K562 (cell line): ENCODE results near the gene MGAT4B. TPM values are rescaled to one million over a fixed set of nuclear protein-coding genes. Genes with fewer than 3 reads are reported as not detected.

Source experiments
- CBX2 ChIP-seq: fragments of 200-600 bp; sonication (generic); IDR thresholded peaks from one replicate; pipeline ENCODE4 v1.6.1; 2012; ENCODE audit warnings: mild to moderate bottlenecking, low read length, inconsistent platforms; ENCODE audit not compliant: insufficient read depth, poor library complexity, severe bottlenecking
- CHD1 ChIP-seq: fragments of 200-600 bp; sonication (generic); IDR thresholded peaks from one replicate; pipeline ENCODE4 v1.6.1; 2012; ENCODE audit warnings: mild to moderate bottlenecking, moderate library complexity, low read length, inconsistent platforms
- CREM ChIP-seq: IDR thresholded peaks from 2 replicates; pipeline ENCODE4 v1.6.1; 2014; ENCODE audit warnings: antibody characterized with exemption, low read depth
- DMBX1 ChIP-seq: fragments of 250-450 bp; sonication (Bioruptor Pico); IDR thresholded peaks from 2 replicates; pipeline ENCODE4 v1.8.0; 2022; ENCODE audit warnings: inconsistent platforms, mild to moderate bottlenecking, moderate library complexity, borderline replicate concordance
- E2F4 ChIP-seq: sonication (generic); formaldehyde crosslinking; IDR thresholded peaks from 2 replicates; pipeline ENCODE4 v1.8.0; 2022; ENCODE audit warnings: mild to moderate bottlenecking, low read depth, missing genetic modification reagents
- EGR1 ChIP-seq: fragments of 450-650 bp; conservative IDR thresholded peaks from 2 replicates; pipeline ENCODE4 v1.6.1; 2017; ENCODE audit warnings: mild to moderate bottlenecking
- EHMT2 ChIP-seq: fragments of 450-650 bp; IDR thresholded peaks from 2 replicates; pipeline ENCODE4 v1.6.1; 2018; ENCODE audit warnings: antibody characterized with exemption
- GABPB1 ChIP-seq: sonication (generic); formaldehyde crosslinking; IDR thresholded peaks from 2 replicates; pipeline ENCODE4 v1.8.0; 2022; ENCODE audit warnings: mild to moderate bottlenecking, missing genetic modification reagents
- GATA2 ChIP-seq: sonication (generic); formaldehyde crosslinking; IDR thresholded peaks from 2 replicates; pipeline ENCODE4 v1.4.0; 2020; ENCODE audit warnings: mild to moderate bottlenecking, missing genetic modification reagents
- HNRNPL ChIP-seq: fragments of 200-400 bp; formaldehyde crosslinking; IDR thresholded peaks from 2 replicates; pipeline ENCODE4 v1.6.1; 2017; ENCODE audit warnings: low read depth, mild to moderate bottlenecking, low read length
- NFYB ChIP-seq: IDR thresholded peaks from 2 replicates; pipeline ENCODE4 v1.6.1; 2011; ENCODE audit warnings: mild to moderate bottlenecking, moderate library complexity; ENCODE audit not compliant: insufficient read length; ENCODE audit errors: extremely low read depth
- NKRF ChIP-seq: fragments of 450-650 bp; IDR thresholded peaks from 2 replicates; pipeline ENCODE4 v1.6.1; 2016; ENCODE audit warnings: borderline replicate concordance
- OTX1 ChIP-seq: fragments of 450-650 bp; formaldehyde crosslinking; IDR thresholded peaks from 2 replicates; pipeline ENCODE4 v1.4.0; 2022; ENCODE audit warnings: mild to moderate bottlenecking
- PML ChIP-seq: IDR thresholded peaks from 2 replicates; pipeline ENCODE4 v1.6.1; 2012; ENCODE audit warnings: low read length, inconsistent platforms
- POLR2H ChIP-seq: IDR thresholded peaks from 2 replicates; pipeline ENCODE4 v1.6.1; 2016; ENCODE audit warnings: missing genetic modification characterization, low read depth, mild to moderate bottlenecking, control low read depth, missing compliant biosample characterization, moderate library complexity
- RAD21 ChIP-seq, 2 experiments: fragments of 250-450 bp in 1 of 2; fragments of 450-650 bp in 1 of 2; sonication (Bioruptor Pico) in 1 of 2; formaldehyde crosslinking in 1 of 2; IDR thresholded peaks in 1 of 2; conservative IDR thresholded peaks in 1 of 2; 2 replicates each; pipeline versions ENCODE4 v1.4.0 to v1.8.0; 2020 to 2022; ENCODE audit warnings: mild to moderate bottlenecking in 2 of 2, moderate library complexity in 1 of 2
- RBM15 ChIP-seq: fragments of 200-400 bp; formaldehyde crosslinking; IDR thresholded peaks from 2 replicates; pipeline ENCODE4 v1.6.1; 2018; ENCODE audit warnings: mild to moderate bottlenecking, low read length, moderate library complexity; ENCODE audit not compliant: insufficient read depth
- TFAP4 ChIP-seq: sonication (generic); formaldehyde crosslinking; IDR thresholded peaks from 2 replicates; pipeline ENCODE4 v1.8.0; 2022; ENCODE audit warnings: missing genetic modification reagents, mild to moderate bottlenecking, moderate library complexity, borderline replicate concordance
- TRIM25 ChIP-seq: fragments of 450-650 bp; IDR thresholded peaks from 2 replicates; pipeline ENCODE4 v1.7.0; 2016; ENCODE audit warnings: borderline replicate concordance
- XRCC3 ChIP-seq: fragments of 450-650 bp; IDR thresholded peaks from 2 replicates; pipeline ENCODE4 v1.6.1; 2017; ENCODE audit warnings: mild to moderate bottlenecking, moderate library complexity
- ZNF507 ChIP-seq: conservative IDR thresholded peaks from 2 replicates; pipeline ENCODE4 v1.6.1; 2017; ENCODE audit warnings: missing genetic modification characterization, missing compliant biosample characterization
- ZNF584 ChIP-seq: fragments of 200-800 bp; sonication (Bioruptor generic); IDR thresholded peaks from 2 replicates; pipeline ENCODE4 v1.6.1; 2016; ENCODE audit warnings: low read depth, mild to moderate bottlenecking, missing genetic modification characterization, missing compliant biosample characterization
- polyA plus RNA-seq, 8 experiments: library from polyadenylated mRNA; depleted of rRNA in 4 of 8; stranded (reverse) in 5 of 8; unstranded in 3 of 8; fragments of >200 nt; fragmentation: Nextera tagmentation in 2 of 8; fragmentation: Illumina TruSeq in 1 of 8; extraction: Ambion mirVana in 2 of 8; extraction: Trizol in 1 of 8; gene quantifications; 2 replicates each; pipeline versions ENCODE4 v1.2.1 to v1.2.3, GENCODE V29; 2011 to 2014; ENCODE audit warnings: inconsistent platforms in 1 of 8, missing spikeins in 1 of 8
- total RNA-seq, 7 experiments: library from RNA; depleted of rRNA in 6 of 7; stranded (reverse); fragments of >200 nt in 6 of 7; fragmentation: Illumina TruSeq in 2 of 7; extraction: Trizol in 2 of 7; gene quantifications; 2 replicates each; pipeline versions ENCODE4 v1.2.1 to v1.2.3, GENCODE V29; 2011 to 2021; ENCODE audit warnings: low replicate concordance in 1 of 7

The MGAT4B gene
- total and polyA plus RNA-seq, 9 of the 15 experiments (the other 6 are each of a cell fraction or from before 2014, with no cell fraction given) = 0.34 to 133 (median 75.4) TPM

- TF ChIP-seq GABPB1 (CRISPR knock-in tag) = peak; percentile 67
- peak; percentile 81 for TF ChIP-seq TFAP4 (CRISPR knock-in tag)
- no peak for TF ChIP-seq NFYB
- peak; percentile 95 for TF ChIP-seq HNRNPL
- no peak for TF ChIP-seq ZNF507 (tag)
- no peak for TF ChIP-seq TRIM25
- TF ChIP-seq NKRF = peak; percentile 72
- no peak; a peak in 1 of 4 replicates for TF ChIP-seq RAD21 (CRISPR knock-in tag; conservative IDR thresholded peaks at IDR 0.05 in 1 of 2, IDR thresholded peaks at IDR 0.05 in 1 of 2)
- peak; percentile 31; the same call in 1 of the 2 replicates for TF ChIP-seq GATA2 (CRISPR knock-in tag)
- peak; percentile 72; the same call in 1 of the 2 replicates for TF ChIP-seq CREM
- no peak for TF ChIP-seq CBX2
- TF ChIP-seq EGR1 = peak; percentile 39; the same call in 1 of the 2 replicates
- no peak for TF ChIP-seq E2F4 (CRISPR knock-in tag)
- TF ChIP-seq OTX1 (CRISPR knock-in tag) = no peak
- peak; percentile 46; the same call in 1 of the 2 replicates for TF ChIP-seq POLR2H (tag)
- TF ChIP-seq XRCC3 = no peak
- TF ChIP-seq PML = peak; percentile 43; the same call in 1 of the 2 replicates
- no peak for TF ChIP-seq RBM15
- no peak for TF ChIP-seq DMBX1
- peak; percentile 98 for TF ChIP-seq CHD1
- no peak for TF ChIP-seq ZNF584 (CRISPR knock-in tag)
- TF ChIP-seq EHMT2 = no peak
Measured at GRCh38 chr5:179821298-179822058, 14.8 kb upstream of the MGAT4B start (continued).
